IMR-90 (cell line): ENCODE data around the gene ITPKB. TPM values are rescaled to one million over a fixed set of nuclear protein-coding genes. Genes with fewer than 3 reads are reported as not detected.
A peak's percentile ranks its signal among the peaks of the same experiment; 100 is the strongest.

ENCODE experiments used
- ATAC-seq: fragments of 200-7000 bp; cut with Tn5 transposase; 2 replicates; pipeline ENCODE4 v1.9.1; 2020; ENCODE audit warnings: low read depth, mild to moderate bottlenecking, moderate library complexity
- BruUV-seq: library from RNA; stranded (reverse); fragments of 400-500 nt; replicated peaks from 2 replicates; lab custom pipeline; 2021; lab: Mats Ljungman, UMichigan
- CTCF ChIA-PET: fragments of 300-600 bp; formaldehyde crosslinking; extraction: SDS; loops from one replicate; lab custom pipeline; 2021; ENCODE audit warnings: antibody characterized with exemption; lab: Yijun Ruan, JAX
- POLR2A ChIA-PET: fragments of 300-600 bp; sonication (Branson Sonifier 250); formaldehyde crosslinking; loops from one replicate; lab custom pipeline; 2022; ENCODE audit warnings: antibody characterized with exemption; ENCODE audit not compliant: unreplicated experiment; lab: Charles Lee
- DNase-seq: peaks from one replicate; pipeline ENCODE4 v3.0.0; 2013
- H2AFZ ChIP-seq: replicated peaks from 2 replicates; pipeline ENCODE3; 2013; ENCODE audit warnings: low read length, mild to moderate bottlenecking; ENCODE audit not compliant: poor library complexity
- H2AK5ac ChIP-seq: 2 replicates; pipeline ENCODE4 v1.6.1; 2013; ENCODE audit warnings: low read depth, low read length, inconsistent platforms
- H2AK9ac ChIP-seq: replicated peaks from 2 replicates; pipeline ENCODE3; 2013; ENCODE audit warnings: mild to moderate bottlenecking, low read depth, low read length, moderate library complexity; ENCODE audit not compliant: poor library complexity
- H2BK120ac ChIP-seq: 2 replicates; pipeline ENCODE4 v1.6.1; 2013; ENCODE audit warnings: low read depth, low read length, inconsistent platforms
- H2BK15ac ChIP-seq: 3 replicates; pipeline ENCODE4 v1.6.1; 2013; ENCODE audit warnings: low read depth, low read length, inconsistent platforms
- H2BK20ac ChIP-seq: 2 replicates; pipeline ENCODE4 v1.6.1; 2013; ENCODE audit warnings: low read depth, mild to moderate bottlenecking, inconsistent platforms, low read length, moderate library complexity
- H2BK5ac ChIP-seq: 2 replicates; pipeline ENCODE4 v1.6.1; 2013; ENCODE audit warnings: mild to moderate bottlenecking, low read depth, low read length, inconsistent platforms; ENCODE audit not compliant: poor library complexity, severe bottlenecking
- H3K14ac ChIP-seq: replicated peaks from 2 replicates; pipeline ENCODE4 v1.6.1; 2013; ENCODE audit warnings: low read depth, low read length, inconsistent platforms
- H3K18ac ChIP-seq: 2 replicates; pipeline ENCODE4 v1.6.1; 2013; ENCODE audit warnings: low read depth, low read length, control low read depth
- H3K23ac ChIP-seq: 2 replicates; pipeline ENCODE4 v1.6.1; 2013; ENCODE audit warnings: low read depth, low read length, inconsistent platforms
- H3K27ac ChIP-seq: 2 replicates; pipeline ENCODE4 v1.5.1; 2013; ENCODE audit warnings: mild to moderate bottlenecking, control low read depth, low read length; ENCODE audit not compliant: insufficient read depth
- H3K27me3 ChIP-seq: 2 replicates; pipeline ENCODE4 v1.6.1; 2013; ENCODE audit warnings: low read length; ENCODE audit not compliant: control insufficient read depth, insufficient read depth
- H3K36me3 ChIP-seq: 2 replicates; pipeline ENCODE4 v1.6.1; 2013; ENCODE audit warnings: low read length, mixed read lengths; ENCODE audit not compliant: control insufficient read depth, insufficient read depth
- H3K4ac ChIP-seq: 2 replicates; pipeline ENCODE4 v1.6.1; 2013; ENCODE audit warnings: low read depth, low read length, inconsistent platforms
- H3K4me1 ChIP-seq: 2 replicates; pipeline ENCODE4 v1.6.1; 2013; ENCODE audit warnings: low read length, mixed read lengths; ENCODE audit not compliant: control insufficient read depth, insufficient read depth
- H3K4me2 ChIP-seq: 2 replicates; pipeline ENCODE4 v1.6.1; 2013; ENCODE audit warnings: low read depth, mild to moderate bottlenecking, control low read depth, low read length, moderate library complexity
- H3K4me3 ChIP-seq: 2 replicates; pipeline ENCODE4 v1.5.1; 2013; ENCODE audit warnings: low read depth, mild to moderate bottlenecking, control low read depth, low read length, moderate library complexity; ENCODE audit not compliant: insufficient read depth
- H3K56ac ChIP-seq: 2 replicates; pipeline ENCODE4 v1.6.1; 2013; ENCODE audit warnings: low read length, inconsistent platforms; ENCODE audit not compliant: insufficient read depth; ENCODE audit errors: extremely low read depth
- H3K79me1 ChIP-seq, 2 experiments: 2 replicates each; pipeline ENCODE4 v1.6.1; 2013; ENCODE audit warnings: low read length in 2 of 2, inconsistent platforms in 1 of 2, low read depth in 1 of 2
- H3K9ac ChIP-seq: 2 replicates; pipeline ENCODE4 v1.6.1; 2013; ENCODE audit warnings: low read depth, low read length, control low read depth
- H3K9me1 ChIP-seq: 2 replicates; pipeline ENCODE4 v1.6.1; 2013; ENCODE audit warnings: low read length, inconsistent platforms; ENCODE audit not compliant: insufficient read depth
- H3K9me3 ChIP-seq: 2 replicates; pipeline ENCODE4 v1.6.1; 2013; ENCODE audit warnings: low read length; ENCODE audit not compliant: control insufficient read depth, insufficient read depth
- H4K20me1 ChIP-seq: 2 replicates; pipeline ENCODE4 v1.6.1; 2013; ENCODE audit warnings: low read length, inconsistent platforms; ENCODE audit not compliant: insufficient read depth
- H4K5ac ChIP-seq: 2 replicates; pipeline ENCODE4 v1.6.1; 2013; ENCODE audit warnings: mild to moderate bottlenecking, low read depth, low read length, control low read depth
- H4K8ac ChIP-seq, 2 experiments: 2 replicates each; pipeline ENCODE4 v1.6.1; 2013; ENCODE audit warnings: low read depth in 2 of 2, low read length in 2 of 2, control low read depth in 1 of 2, inconsistent platforms in 1 of 2
- H4K91ac ChIP-seq: 2 replicates; pipeline ENCODE4 v1.6.1; 2013; ENCODE audit warnings: low read depth, low read length, inconsistent platforms; ENCODE audit not compliant: insufficient read depth
- BHLHE40 ChIP-seq: fragments of 150-350 bp; IDR thresholded peaks from 2 replicates; pipeline ENCODE4 v1.6.1; 2016; ENCODE audit warnings: mild to moderate bottlenecking, low read depth, low read length
- CEBPB ChIP-seq: IDR thresholded peaks from 2 replicates; pipeline ENCODE4 v1.6.1; 2012; ENCODE audit warnings: low read depth, low read length, improper control_type of control experiment
- CHD1 ChIP-seq: IDR thresholded peaks from 2 replicates; pipeline ENCODE4 v1.6.1; 2012; ENCODE audit warnings: low read depth, low read length, improper control_type of control experiment
- CTCF ChIP-seq: conservative IDR thresholded peaks from 2 replicates; pipeline ENCODE4 v1.5.1; 2012; ENCODE audit warnings: mild to moderate bottlenecking, low read depth, low read length, improper control_type of control experiment
- ELK1 ChIP-seq: fragments of 150-350 bp; IDR thresholded peaks from 2 replicates; pipeline ENCODE4 v1.6.1; 2016; ENCODE audit warnings: low read depth, mild to moderate bottlenecking, low read length, moderate library complexity, borderline replicate concordance
- FOS ChIP-seq: fragments of 150-350 bp; IDR thresholded peaks from 2 replicates; pipeline ENCODE4 v1.6.1; 2016; ENCODE audit warnings: low read depth, low read length
- MAFK ChIP-seq: IDR thresholded peaks from 2 replicates; pipeline ENCODE4 v1.6.1; 2012; ENCODE audit warnings: low read depth, low read length, improper control_type of control experiment
- MAZ ChIP-seq: IDR thresholded peaks from 2 replicates; pipeline ENCODE4 v1.6.1; 2012; ENCODE audit warnings: low read depth, mild to moderate bottlenecking, low read length, improper control_type of control experiment, moderate library complexity, borderline replicate concordance
- MXI1 ChIP-seq: IDR thresholded peaks from 2 replicates; pipeline ENCODE4 v1.6.1; 2012; ENCODE audit warnings: low read depth, mild to moderate bottlenecking, low read length, moderate library complexity, borderline replicate concordance
- NFE2L2 ChIP-seq: fragments of 150-350 bp; IDR thresholded peaks from 2 replicates; pipeline ENCODE4 v1.6.1; 2016; ENCODE audit warnings: low read depth, mild to moderate bottlenecking, low read length
- POLR2A ChIP-seq: IDR thresholded peaks from 2 replicates; pipeline ENCODE4 v1.6.1; 2012; ENCODE audit warnings: mild to moderate bottlenecking, low read depth, low read length
- RAD21 ChIP-seq: IDR thresholded peaks from 2 replicates; pipeline ENCODE4 v1.6.1; 2012; ENCODE audit warnings: low read length, improper control_type of control experiment
- RCOR1 ChIP-seq: IDR thresholded peaks from 2 replicates; pipeline ENCODE4 v1.6.1; 2012; ENCODE audit warnings: mild to moderate bottlenecking, low read length, improper control_type of control experiment; ENCODE audit not compliant: insufficient replicate concordance
- RFX5 ChIP-seq: IDR thresholded peaks from 2 replicates; pipeline ENCODE4 v1.8.0; 2012; ENCODE audit warnings: low read depth, mild to moderate bottlenecking, low read length, moderate library complexity
- SMC3 ChIP-seq: fragments of 150-350 bp; IDR thresholded peaks from 2 replicates; pipeline ENCODE4 v1.6.1; 2016; ENCODE audit warnings: low read depth, mild to moderate bottlenecking, antibody characterized with exemption, low read length, moderate library complexity
- USF2 ChIP-seq: fragments of 150-350 bp; IDR thresholded peaks from 2 replicates; pipeline ENCODE4 v1.6.1; 2017; ENCODE audit warnings: mild to moderate bottlenecking, antibody characterized with exemption, low read length, low read depth
- WGBS, 2 experiments: methylation state at CpG; one replicate each; pipeline versions ENCODE4 v1.1.5 to v1.1.7; 2013; ENCODE audit warnings: missing lambda C conversion rate in 2 of 2; ENCODE audit not compliant: insufficient read length in 1 of 2; ENCODE audit errors: extremely low coverage in 2 of 2; 5-methylcytosine and 5-hydroxymethylcytosine counted together
- dilution Hi-C: fragments of 300-500 bp; cut with HindIII; formaldehyde crosslinking; loops from one replicate; pipeline ENCODE4 v1.14.3; 2018; ENCODE audit warnings: low sequenced_read_pairs; ENCODE audit not compliant: unreplicated experiment
- in situ Hi-C: fragments of 300-500 bp; cut with MboI; formaldehyde crosslinking; loops from 3 replicates; pipeline ENCODE4 v1.14.3; 2019; ENCODE audit warnings: low sequenced_read_pairs, inconsistent platforms, mixed read lengths
- intact Hi-C: fragments of 100-400 bp; cut with micrococcal nuclease; formaldehyde crosslinking; loops from 2 replicates; pipeline ENCODE4 v1.10.0; 2022
- polyA plus RNA-seq, 3 experiments: library from polyadenylated mRNA; depleted of rRNA; stranded (reverse); fragments of >200 nt; gene quantifications; 2 replicates each; pipeline ENCODE4 v1.2.3, GENCODE V29; 2012; ENCODE audit warnings: low replicate concordance in 1 of 3
- total RNA-seq: library from RNA; depleted of rRNA; stranded (reverse); fragments of >200 nt; gene quantifications from 2 replicates; pipeline ENCODE4 v1.2.3, GENCODE V29; 2012

The ITPKB gene
- total and polyA plus RNA-seq, 2 of the 4 experiments (the other 2 are of a cell fraction): 0.72 to 1.4 TPM

GRCh38 chr1:226710501-226710900 lies 28.6 kb downstream of the ITPKB start:
- no peak overlapping the region for H4K5ac ChIP-seq
- dilution Hi-C loops (no loop called here), in situ Hi-C loops (no loop called here), intact Hi-C loops (no loop called here)
- no peaks in the 10 kb centered on the region for H4K20me1 ChIP-seq
- no peak overlapping the region for H3K18ac ChIP-seq
- no peak overlapping the region for H3K14ac ChIP-seq
- peaks cover 2% of the 10 kb centered on the region; the same call in 1 of the 2 replicates for H3K9me3 ChIP-seq
- no peak overlapping the region for H2BK20ac ChIP-seq
- CTCF ChIA-PET: no interaction called here
- H2BK15ac ChIP-seq: no peak overlapping the region
- no peaks in the 10 kb centered on the region for H3K27me3 ChIP-seq
- TF ChIP-seq RCOR1: no peak
- TF ChIP-seq RFX5: no peak
- TF ChIP-seq FOS: no peak
- TF ChIP-seq MAZ: no peak
- TF ChIP-seq SMC3: no peak
- TF ChIP-seq BHLHE40: no peak
- TF ChIP-seq MAFK: no peak
- no peak for TF ChIP-seq NFE2L2
- no peak for TF ChIP-seq USF2
- TF ChIP-seq MXI1: no peak
- TF ChIP-seq POLR2A: no peak
- no peak for TF ChIP-seq ELK1
- no peak for TF ChIP-seq CTCF
- TF ChIP-seq RAD21: no peak
- no peak for TF ChIP-seq CHD1
- no peak for TF ChIP-seq CEBPB
- no peak overlapping the region for H2BK5ac ChIP-seq
- no peak overlapping the region for H4K91ac ChIP-seq
- H3K56ac ChIP-seq: no peak overlapping the region
- H3K4ac ChIP-seq: no peak overlapping the region
- H3K9me1 ChIP-seq: peaks cover 15% of the 10 kb centered on the region
- H3K36me3 ChIP-seq: no peaks in the 10 kb centered on the region
- H2AK9ac ChIP-seq: no peak overlapping the region
- no CpG with 5 or more reads among the region's 6 CpGs for WGBS, 2 experiments
- H3K9ac ChIP-seq: no peak overlapping the region
- H3K4me1 ChIP-seq: peaks cover 14% of the 10 kb centered on the region
- H3K27ac ChIP-seq: no peak overlapping the region
- no peak overlapping the region for H3K4me2 ChIP-seq
- no peak for DNase-seq
- no peak overlapping the region for H4K8ac ChIP-seq
- 0 out of 4 replicates have a peak, but pooled peaks cover 0 to 6% of the 10 kb centered on the region in 2 experiments for H3K79me1 ChIP-seq
- no peak overlapping the region for H3K23ac ChIP-seq
- ATAC-seq: no peak
- H3K4me3 ChIP-seq: no peak overlapping the region
- BruUV-seq: no TSS peak
- POLR2A ChIA-PET: no interaction called here
- H2BK120ac ChIP-seq: no peak overlapping the region
- H2AK5ac ChIP-seq: peak overlapping the region; percentile 24; the same call in 1 of the 2 replicates
- H2AFZ ChIP-seq: peak overlapping the region; percentile 45
